ENCODE measurements around the gene EIF2AK2. TPM values are rescaled to one million over a fixed set of nuclear protein-coding genes. Genes with fewer than 3 reads are reported as not detected.

The EIF2AK2 gene
- total and polyA plus RNA-seq, 2 experiments from 2014 or later = 30.9 to 43.8 TPM

GRCh38 chr2:37085731-37086147, 71.0 kb downstream of the EIF2AK2 start:
- no peaks in the 10 kb centered on the region for H3K27me3 ChIP-seq (replicated peaks; ENCODE audit: insufficient read depth)
- TF ChIP-seq EZH2phosphoT487 (IDR thresholded peaks at IDR 0.05; ENCODE audit: insufficient read depth, low read depth) (no peak), EZH2 (IDR thresholded peaks at IDR 0.05; ENCODE audit: insufficient read depth, poor library complexity, severe bottlenecking) (no peak)
- H3K79me2 ChIP-seq (ENCODE audit: insufficient read depth) = peaks cover 37% of the 10 kb centered on the region
- H3K4me1 ChIP-seq (ENCODE audit: insufficient read depth) = peaks cover 23% of the 10 kb centered on the region
- H3K9me2 ChIP-seq (ENCODE audit: insufficient read depth) = no peaks in the 10 kb centered on the region
- in situ Hi-C loops (cut with MboI) = no loop called here
- no peak overlapping the region for H3K9ac ChIP-seq
- peak; percentile 79 for DNase-seq
- 17 to 34% methylated on average over 1 of the region's 1 CpG for WGBS, 2 experiments (ENCODE audit: low coverage in 1 of 2, low lambda C conversion rate in 2 of 2, missing lambda C conversion rate in 2 of 2)
- peak overlapping the region; percentile 82 for H3K4me3 ChIP-seq
- H3F3A ChIP-seq (ENCODE audit: insufficient read depth) = peaks cover 13% of the 10 kb centered on the region
- H2AFZ ChIP-seq = 0 out of 2 replicates have a peak overlapping the region, but pooled peaks have one; percentile 96
- H4K20me1 ChIP-seq (ENCODE audit: insufficient read depth) = no peaks in the 10 kb centered on the region
- peak overlapping the region; percentile 44 for H3K27ac ChIP-seq
- no peaks in the 10 kb centered on the region for H3K36me3 ChIP-seq (ENCODE audit: low read depth)
- H3K9me3 ChIP-seq (ENCODE audit: low read depth) = no peaks in the 10 kb centered on the region
- peak overlapping the region; percentile 97 for H3K4me2 ChIP-seq (ENCODE audit: unreplicated experiment)

GRCh38 chr2:37084797-37085196, 72.0 kb downstream of the EIF2AK2 start:
- Histone ChIP-seq H3K9me3 (ENCODE audit: low read depth) (no peaks in the 10 kb centered on the region), H3K79me2 (ENCODE audit: insufficient read depth) (peaks cover 46% of the 10 kb centered on the region), H3K9me2 (ENCODE audit: insufficient read depth) (no peaks in the 10 kb centered on the region), H3K4me3 (peak overlapping the region; percentile 82), H4K20me1 (ENCODE audit: insufficient read depth) (no peaks in the 10 kb centered on the region), H3F3A (ENCODE audit: insufficient read depth) (peaks cover 13% of the 10 kb centered on the region), H3K36me3 (ENCODE audit: low read depth) (no peaks in the 10 kb centered on the region), H3K4me1 (ENCODE audit: insufficient read depth) (peaks cover 23% of the 10 kb centered on the region), H3K27me3 (replicated peaks; ENCODE audit: insufficient read depth) (no peaks in the 10 kb centered on the region), H2AFZ (peak overlapping the region; percentile 96), H3K4me2 (ENCODE audit: unreplicated experiment) (peak overlapping the region; percentile 97), H3K27ac (peak overlapping the region; percentile 44), H3K9ac (peak overlapping the region; percentile 80)
- no peak for TF ChIP-seq EZH2phosphoT487 (IDR thresholded peaks at IDR 0.05; ENCODE audit: insufficient read depth, low read depth)
- TF ChIP-seq EZH2 (IDR thresholded peaks at IDR 0.05; ENCODE audit: insufficient read depth, poor library complexity, severe bottlenecking) = no peak
- in situ Hi-C loops (cut with MboI) = no loop called here
- DNase-seq = no peak
- 1 to 3% methylated on average over 10 of the region's 10 CpGs for WGBS, 2 experiments (ENCODE audit: low coverage in 1 of 2, low lambda C conversion rate in 2 of 2, missing lambda C conversion rate in 2 of 2)

GRCh38 chr2:37083873-37084794, 72.6 kb downstream of the EIF2AK2 start, which contains the start of the genes GPATCH11 and HEATR5B:
TSS of gene GPATCH11 (plus strand) at chr2:37084518. CDS start at chr2:37088382, 3,864 bp downstream.
TSS of gene HEATR5B (minus strand) at chr2:37084372. CDS start at chr2:37083414, 958 bp downstream.
- Histone ChIP-seq H2AFZ (peak within 1 kb of the TSS; percentile 96), H3K27me3 (replicated peaks; ENCODE audit: insufficient read depth) (no peaks in the 10 kb centered on the region), H3K27ac (peak within 1 kb of the TSS; percentile 47), H3K4me3 (peak within 1 kb of the TSS; percentile 82), H4K20me1 (ENCODE audit: insufficient read depth) (no peaks in the 10 kb centered on the region), H3K4me2 (ENCODE audit: unreplicated experiment) (peak within 1 kb of the TSS; percentile 97), H3K4me1 (ENCODE audit: insufficient read depth) (peaks cover 23% of the 10 kb centered on the region), H3K9me3 (ENCODE audit: low read depth) (no peaks in the 10 kb centered on the region), H3K9me2 (ENCODE audit: insufficient read depth) (no peaks in the 10 kb centered on the region), H3K9ac (peak within 1 kb of the TSS; percentile 80), H3K79me2 (ENCODE audit: insufficient read depth) (peaks cover 53% of the 10 kb centered on the region), H3F3A (ENCODE audit: insufficient read depth) (peaks cover 13% of the 10 kb centered on the region), H3K36me3 (ENCODE audit: low read depth) (peaks cover 5% of the 10 kb centered on the region; the same call in 1 of the 2 replicates)
- peak; percentile 98 for DNase-seq
- WGBS, 2 experiments (ENCODE audit: low coverage in 1 of 2, low lambda C conversion rate in 2 of 2, missing lambda C conversion rate in 2 of 2) = 0 to 1% methylated on average over 71 to 74 of the region's 74 CpGs
- in situ Hi-C loops (cut with MboI) = no loop called here
- no peak for TF ChIP-seq EZH2 (IDR thresholded peaks at IDR 0.05; ENCODE audit: insufficient read depth, poor library complexity, severe bottlenecking)
- TF ChIP-seq EZH2phosphoT487 (IDR thresholded peaks at IDR 0.05; ENCODE audit: insufficient read depth, low read depth) = no peak

GRCh38 chr2:37080689-37081088, 76.1 kb downstream of the EIF2AK2 start:
- H3K36me3 ChIP-seq (ENCODE audit: low read depth) = peaks cover 34% of the 10 kb centered on the region
- 75 to 79% methylated on average over 3 of the region's 3 CpGs for WGBS, 2 experiments (ENCODE audit: low coverage in 1 of 2, low lambda C conversion rate in 2 of 2, missing lambda C conversion rate in 2 of 2)

More at GRCh38 chr2:37080689-37081088, 76.1 kb downstream of the EIF2AK2 start:
- H4K20me1 ChIP-seq (ENCODE audit: insufficient read depth) = no peaks in the 10 kb centered on the region
- H3K4me3 ChIP-seq = no peak overlapping the region
- no peak for TF ChIP-seq EZH2 (IDR thresholded peaks at IDR 0.05; ENCODE audit: insufficient read depth, poor library complexity, severe bottlenecking)
- TF ChIP-seq EZH2phosphoT487 (IDR thresholded peaks at IDR 0.05; ENCODE audit: insufficient read depth, low read depth) = no peak
- H3F3A ChIP-seq (ENCODE audit: insufficient read depth) = peaks cover 10% of the 10 kb centered on the region
- H3K4me2 ChIP-seq (ENCODE audit: unreplicated experiment) = no peak overlapping the region
- no peaks in the 10 kb centered on the region for H3K27me3 ChIP-seq (replicated peaks; ENCODE audit: insufficient read depth)
- peaks cover 64% of the 10 kb centered on the region for H3K79me2 ChIP-seq (ENCODE audit: insufficient read depth)
- no peaks in the 10 kb centered on the region for H3K9me2 ChIP-seq (ENCODE audit: insufficient read depth)
- no peak for DNase-seq
- no peak overlapping the region for H3K27ac ChIP-seq
- H3K9me3 ChIP-seq (ENCODE audit: low read depth) = no peaks in the 10 kb centered on the region
- no peak overlapping the region for H3K9ac ChIP-seq
- in situ Hi-C loops (cut with MboI) = no loop called here
- no peak overlapping the region for H2AFZ ChIP-seq
- H3K4me1 ChIP-seq (ENCODE audit: insufficient read depth) = peaks cover 19% of the 10 kb centered on the region

All from GM23248 (cell line).